ENCODE data around the gene HJV.

The HJV gene

GRCh38 chr1:146016891-146017290 lies 4.6 kb downstream of the HJV start:
- Histone ChIP-seq H3K9me3 (ENCODE audit: low read length) (no peaks in the 10 kb centered on the region), H3K27ac (ENCODE audit: low read depth, low read length, poor library complexity, severe bottlenecking) (no peak overlapping the region), H3K9ac (ENCODE audit: low read length) (no peak overlapping the region), H3K4me1 (ENCODE audit: insufficient read depth, low read length, severe bottlenecking) (no peaks in the 10 kb centered on the region), H3K9me2 (ENCODE audit: low read depth, low read length) (no peaks in the 10 kb centered on the region), H3K27me3 (ENCODE audit: insufficient read depth, low read length) (no peaks in the 10 kb centered on the region; the same call in 1 of the 2 replicates), H2AFZ (ENCODE audit: low read length) (no peak overlapping the region), H3K4me3 (ENCODE audit: low read depth, low read length, poor library complexity, severe bottlenecking) (no peak overlapping the region), H3K36me3 (ENCODE audit: insufficient read depth, low read length) (no peaks in the 10 kb centered on the region), H4K20me1 (ENCODE audit: insufficient read depth, low read length) (no peaks in the 10 kb centered on the region), H3F3A (ENCODE audit: insufficient read depth, low read length) (no peaks in the 10 kb centered on the region), H3K79me2 (ENCODE audit: insufficient read depth, low read length) (no peaks in the 10 kb centered on the region), H3K4me2 (ENCODE audit: low read length) (no peak overlapping the region)
- no peak for TF ChIP-seq EZH2 (IDR thresholded peaks at IDR 0.05; ENCODE audit: borderline replicate concordance, low read length)
- TF ChIP-seq, protein P1, sequence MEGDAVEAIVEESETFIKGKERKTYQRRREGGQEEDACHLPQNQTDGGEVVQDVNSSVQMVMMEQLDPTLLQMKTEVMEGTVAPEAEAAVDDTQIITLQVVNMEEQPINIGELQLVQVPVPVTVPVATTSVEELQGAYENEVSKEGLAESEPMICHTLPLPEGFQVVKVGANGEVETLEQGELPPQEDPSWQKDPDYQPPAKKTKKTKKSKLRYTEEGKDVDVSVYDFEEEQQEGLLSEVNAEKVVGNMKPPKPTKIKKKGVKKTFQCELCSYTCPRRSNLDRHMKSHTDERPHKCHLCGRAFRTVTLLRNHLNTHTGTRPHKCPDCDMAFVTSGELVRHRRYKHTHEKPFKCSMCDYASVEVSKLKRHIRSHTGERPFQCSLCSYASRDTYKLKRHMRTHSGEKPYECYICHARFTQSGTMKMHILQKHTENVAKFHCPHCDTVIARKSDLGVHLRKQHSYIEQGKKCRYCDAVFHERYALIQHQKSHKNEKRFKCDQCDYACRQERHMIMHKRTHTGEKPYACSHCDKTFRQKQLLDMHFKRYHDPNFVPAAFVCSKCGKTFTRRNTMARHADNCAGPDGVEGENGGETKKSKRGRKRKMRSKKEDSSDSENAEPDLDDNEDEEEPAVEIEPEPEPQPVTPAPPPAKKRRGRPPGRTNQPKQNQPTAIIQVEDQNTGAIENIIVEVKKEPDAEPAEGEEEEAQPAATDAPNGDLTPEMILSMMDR (IDR thresholded peaks at IDR 0.05; ENCODE audit: low read length) = no peak

DNA sequence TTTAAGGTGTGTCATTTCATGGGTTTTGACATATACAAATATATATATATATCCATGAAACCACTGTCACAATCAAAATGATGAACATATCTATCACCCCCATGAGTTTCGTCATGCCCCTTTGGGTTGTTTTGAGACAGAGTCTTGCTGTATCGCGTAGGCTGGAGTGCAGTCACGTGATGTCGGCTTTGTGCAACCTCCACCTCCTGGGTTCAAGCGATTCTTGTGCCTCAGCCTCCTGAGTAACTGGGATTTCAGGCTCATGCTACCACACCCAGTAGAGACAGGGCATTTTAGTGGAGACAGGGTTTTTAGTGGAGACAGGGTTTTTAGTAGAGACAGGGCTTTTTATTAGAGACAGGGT lies 8.0 kb downstream of the HJV start:
- H3K9me2 ChIP-seq (ENCODE audit: low read depth, low read length) = no peaks in the 10 kb centered on the region
- H3K4me3 ChIP-seq (ENCODE audit: low read depth, low read length, poor library complexity, severe bottlenecking) = no peak overlapping the region
- TF ChIP-seq, protein P1 (IDR thresholded peaks at IDR 0.05; ENCODE audit: low read length) = no peak
- TF ChIP-seq EZH2 (IDR thresholded peaks at IDR 0.05; ENCODE audit: borderline replicate concordance, low read length) = no peak
- H3K27me3 ChIP-seq (ENCODE audit: insufficient read depth, low read length) = no peaks in the 10 kb centered on the region
- H3K4me2 ChIP-seq (ENCODE audit: low read length) = no peak overlapping the region
- no peak overlapping the region for H2AFZ ChIP-seq (ENCODE audit: low read length)
- no peaks in the 10 kb centered on the region for H4K20me1 ChIP-seq (ENCODE audit: insufficient read depth, low read length)
- H3F3A ChIP-seq (ENCODE audit: insufficient read depth, low read length) = no peaks in the 10 kb centered on the region
- no peaks in the 10 kb centered on the region for H3K4me1 ChIP-seq (ENCODE audit: insufficient read depth, low read length, severe bottlenecking)
- no peaks in the 10 kb centered on the region for H3K36me3 ChIP-seq (ENCODE audit: insufficient read depth, low read length)
- H3K27ac ChIP-seq (ENCODE audit: low read depth, low read length, poor library complexity, severe bottlenecking) = no peak overlapping the region
- no peaks in the 10 kb centered on the region for H3K9me3 ChIP-seq (ENCODE audit: low read length)
- H3K79me2 ChIP-seq (ENCODE audit: insufficient read depth, low read length) = no peaks in the 10 kb centered on the region
- H3K9ac ChIP-seq (ENCODE audit: low read length) = no peak overlapping the region

GRCh38 chr1:146012703-146013558 lies 8.6 kb downstream of the HJV start:
- no peak overlapping the region for H2AFZ ChIP-seq (ENCODE audit: low read length)
- H3K9me2 ChIP-seq (ENCODE audit: low read depth, low read length) = no peaks in the 10 kb centered on the region
- no peaks in the 10 kb centered on the region for H3K36me3 ChIP-seq (ENCODE audit: insufficient read depth, low read length)
- no peaks in the 10 kb centered on the region for H3K27me3 ChIP-seq (ENCODE audit: insufficient read depth, low read length)
- no peaks in the 10 kb centered on the region for H3K9me3 ChIP-seq (ENCODE audit: low read length)
- H3F3A ChIP-seq (ENCODE audit: insufficient read depth, low read length) = no peaks in the 10 kb centered on the region
- no peaks in the 10 kb centered on the region for H3K4me1 ChIP-seq (ENCODE audit: insufficient read depth, low read length, severe bottlenecking)
- no peak overlapping the region for H3K27ac ChIP-seq (ENCODE audit: low read depth, low read length, poor library complexity, severe bottlenecking)
- H3K4me3 ChIP-seq (ENCODE audit: low read depth, low read length, poor library complexity, severe bottlenecking) = no peak overlapping the region
- H3K79me2 ChIP-seq (ENCODE audit: insufficient read depth, low read length) = no peaks in the 10 kb centered on the region
- TF ChIP-seq, protein P1 (IDR thresholded peaks at IDR 0.05; ENCODE audit: low read length) = peak; percentile 91
- no peak for TF ChIP-seq EZH2 (IDR thresholded peaks at IDR 0.05; ENCODE audit: borderline replicate concordance, low read length)
- no peak overlapping the region for H3K4me2 ChIP-seq (ENCODE audit: low read length)
- no peaks in the 10 kb centered on the region for H4K20me1 ChIP-seq (ENCODE audit: insufficient read depth, low read length)
- H3K9ac ChIP-seq (ENCODE audit: low read length) = no peak overlapping the region

Measured in OCI-LY1 (cell line).